Mucosa of descending colon (tissue), 3 donors: ENCODE data around the gene TNPO2. TPM values are rescaled to one million over a fixed set of nuclear protein-coding genes. Genes with fewer than 3 reads are reported as not detected.

ENCODE experiments used
- ATAC-seq: fragments of 200-7000 bp; cut with Tn5 transposase; one replicate; pipeline ENCODE4 v1.9.1; 2020; ENCODE audit warnings: mild to moderate bottlenecking, moderate library complexity
- DNase-seq, 3 donors: peaks; one replicate each; pipeline ENCODE4 v3.0.0-alpha.2; 2020
- H3K36me3 ChIP-seq: fragments of 200-600 bp; one replicate; pipeline ENCODE4 v1.8.0; 2021; ENCODE audit warnings: low read depth, mild to moderate bottlenecking
- H3K4me1 ChIP-seq: fragments of 200-600 bp; one replicate; pipeline ENCODE4 v1.8.0; 2021; ENCODE audit warnings: low read depth, mild to moderate bottlenecking
- H3K4me3 ChIP-seq: fragments of 200-600 bp; one replicate; pipeline ENCODE4 v1.8.0; 2021; ENCODE audit warnings: mild to moderate bottlenecking
- H3K9me3 ChIP-seq: fragments of 200-600 bp; one replicate; pipeline ENCODE4 v1.8.0; 2021; ENCODE audit warnings: mild to moderate bottlenecking
- intact Hi-C, 2 donors: fragments of 100-400 bp; cut with DNase I in 1 of 2; cut with micrococcal nuclease in 1 of 2; formaldehyde crosslinking; loops; one replicate each; pipeline versions ENCODE4 v1.11.0 to v1.11.1; 2022; cut with DNase I, micrococcal nuclease
- total RNA-seq, 3 donors: library from RNA; stranded (reverse); fragmentation: NEBNext Ultra II Directional in 2 of 3; extraction: Animal tissue kit (Norgen Biotek cat#: 25700) in 2 of 3; gene quantifications; one replicate each; pipeline versions ENCODE4 v1.2.1 to v1.2.4, GENCODE V29; 2021 to 2023
- TF ChIP-seq, protein P1 (sequence below): fragments of 200-600 bp; IDR thresholded peaks from one replicate; pipeline ENCODE4 v1.8.0; 2022; ENCODE audit warnings: antibody characterized with exemption, mild to moderate bottlenecking
- donor health status: DM: no; HTN: no; CAD: no; lungs with moderate emphysema.
- donor health status: DM: no; HTN: no; CAD: no.
- donor health status: DM: no; HTN: yes; CAD: no.

TNPO2 gene
- total RNA-seq, 3 donors from 2014 or later, result 48.9 to 73.3 (median 66.9) TPM

DNA sequence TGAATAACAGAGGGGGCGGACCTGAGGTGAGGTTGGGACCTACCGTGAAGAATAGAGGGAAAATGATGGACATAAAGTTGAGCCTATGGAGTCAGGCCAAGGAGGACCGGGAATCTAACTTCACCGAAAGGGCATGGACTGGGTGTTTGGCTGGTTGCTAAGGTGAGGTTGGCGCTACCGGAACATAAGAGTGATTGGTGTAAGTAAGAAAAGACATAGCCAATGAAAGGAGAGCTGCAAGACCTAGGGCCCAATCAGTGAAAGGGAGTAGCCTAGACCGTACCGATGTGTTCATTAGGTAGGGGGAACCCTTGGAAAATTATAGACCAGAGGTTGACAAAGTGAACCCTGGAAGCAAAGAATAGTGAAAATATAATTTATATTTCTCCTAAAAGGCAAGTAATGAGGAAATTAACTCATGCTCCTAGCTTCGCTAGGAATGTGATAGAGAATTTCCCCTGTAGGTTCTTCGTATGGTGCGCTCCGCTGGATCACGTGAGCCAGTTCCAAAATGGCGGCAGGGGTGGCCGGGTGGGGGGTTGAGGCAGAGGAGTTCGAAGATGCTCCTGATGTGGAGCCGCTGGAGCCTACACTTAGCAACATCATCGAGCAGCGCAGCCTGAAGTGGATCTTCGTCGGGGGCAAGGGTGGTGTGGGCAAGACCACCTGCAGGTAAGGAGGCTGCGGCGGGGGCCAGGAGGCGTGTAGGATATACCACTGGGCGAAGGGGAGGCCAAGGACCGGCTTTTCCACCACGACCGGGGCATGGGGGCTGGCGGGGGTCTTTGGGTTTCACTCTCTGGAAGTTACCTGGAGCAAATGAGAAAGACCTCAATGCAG is 13.5 kb upstream of the TNPO2 start, which contains the start of gene GET3:
Gene GET3 (plus strand): TSS at position 503 of the 840 bp plus-strand sequence. CDS start 9 bp downstream, at position 512.
- intact Hi-C loops, result no loop called here
- H3K36me3 ChIP-seq, result no peaks in the 10 kb centered on the region
- peak; percentile 82 for ATAC-seq
- TF ChIP-seq, protein P1, sequence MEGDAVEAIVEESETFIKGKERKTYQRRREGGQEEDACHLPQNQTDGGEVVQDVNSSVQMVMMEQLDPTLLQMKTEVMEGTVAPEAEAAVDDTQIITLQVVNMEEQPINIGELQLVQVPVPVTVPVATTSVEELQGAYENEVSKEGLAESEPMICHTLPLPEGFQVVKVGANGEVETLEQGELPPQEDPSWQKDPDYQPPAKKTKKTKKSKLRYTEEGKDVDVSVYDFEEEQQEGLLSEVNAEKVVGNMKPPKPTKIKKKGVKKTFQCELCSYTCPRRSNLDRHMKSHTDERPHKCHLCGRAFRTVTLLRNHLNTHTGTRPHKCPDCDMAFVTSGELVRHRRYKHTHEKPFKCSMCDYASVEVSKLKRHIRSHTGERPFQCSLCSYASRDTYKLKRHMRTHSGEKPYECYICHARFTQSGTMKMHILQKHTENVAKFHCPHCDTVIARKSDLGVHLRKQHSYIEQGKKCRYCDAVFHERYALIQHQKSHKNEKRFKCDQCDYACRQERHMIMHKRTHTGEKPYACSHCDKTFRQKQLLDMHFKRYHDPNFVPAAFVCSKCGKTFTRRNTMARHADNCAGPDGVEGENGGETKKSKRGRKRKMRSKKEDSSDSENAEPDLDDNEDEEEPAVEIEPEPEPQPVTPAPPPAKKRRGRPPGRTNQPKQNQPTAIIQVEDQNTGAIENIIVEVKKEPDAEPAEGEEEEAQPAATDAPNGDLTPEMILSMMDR, result peak; percentile 9
- H3K4me3 ChIP-seq, result peak within 1 kb of the TSS; percentile 43
- peaks cover 30% of the 10 kb centered on the region for H3K4me1 ChIP-seq
- DNase-seq, result peak; percentile 84 to 93 (median 87)
- H3K9me3 ChIP-seq, result no peaks in the 10 kb centered on the region

DNA sequence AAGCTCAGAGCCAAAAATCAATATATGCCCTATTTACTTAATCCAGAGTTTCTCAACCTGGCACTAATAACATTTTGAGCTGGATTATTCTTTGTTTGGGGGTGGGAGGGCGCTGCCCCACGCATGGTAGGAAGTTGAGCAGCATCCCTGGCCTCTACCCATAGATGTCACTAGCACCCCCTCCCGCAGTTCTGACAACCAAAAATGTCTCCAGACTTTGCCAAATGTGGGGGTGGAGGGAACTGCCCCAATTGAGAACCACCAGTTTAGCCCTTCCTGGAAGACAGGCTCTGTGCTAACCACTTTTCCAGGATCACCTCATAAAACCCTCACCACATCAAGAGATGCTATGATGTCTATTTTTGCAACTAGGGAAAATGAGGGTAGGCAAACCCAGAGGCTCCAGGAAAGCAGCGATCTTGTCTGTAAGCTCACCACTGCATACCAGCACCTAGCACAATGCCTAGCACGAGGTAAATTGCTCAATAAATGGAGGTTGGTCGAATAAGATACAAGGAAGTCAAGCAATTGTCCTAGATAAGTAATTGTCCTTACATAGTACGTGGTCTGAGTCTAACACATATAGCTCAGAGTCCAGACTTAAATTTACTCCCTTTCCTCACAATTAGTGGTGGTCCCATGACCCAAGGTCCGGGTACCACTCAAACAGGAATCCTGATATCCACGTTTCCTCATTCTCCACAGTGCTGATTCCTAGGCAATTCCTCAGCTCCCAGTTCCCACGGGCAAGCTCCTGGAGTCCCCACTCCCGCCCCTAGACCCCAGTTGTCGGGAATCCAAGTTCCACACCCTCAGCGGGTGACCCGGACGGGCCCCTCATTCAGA is 9.9 kb upstream of the TNPO2 start:
- Histone ChIP-seq H3K4me3 (peak overlapping the region; percentile 68), H3K36me3 (peaks cover 11% of the 10 kb centered on the region), H3K4me1 (peaks cover 33% of the 10 kb centered on the region), H3K9me3 (no peaks in the 10 kb centered on the region)
- ATAC-seq (no peak), DNase-seq (peak in 1 of 3 donors; percentile 22)
- intact Hi-C loops, result no loop called here
- TF ChIP-seq, protein P1, result no peak

DNA sequence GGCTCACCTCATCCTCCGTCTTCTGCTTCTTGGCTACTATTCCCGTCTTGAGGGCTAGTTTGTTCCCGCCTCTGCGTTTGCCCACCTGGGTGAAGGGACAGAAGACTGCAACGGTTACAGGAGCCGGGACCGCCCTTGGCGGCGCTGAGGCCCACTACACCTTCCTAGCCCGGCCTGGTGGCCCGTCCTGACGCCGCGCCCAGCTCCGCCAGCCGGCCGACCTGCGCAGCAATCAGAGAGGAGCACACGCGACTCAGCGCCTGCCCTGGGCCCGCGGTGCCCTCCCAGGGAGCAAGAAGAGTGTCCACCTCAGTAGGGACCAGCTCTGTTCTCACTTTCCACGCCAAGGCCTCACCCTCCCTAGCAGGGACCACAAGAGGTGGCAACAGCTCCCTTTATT is 7.6 kb upstream of the TNPO2 start:
- H3K9me3 ChIP-seq, result no peaks in the 10 kb centered on the region
- DNase-seq (no peak), ATAC-seq (no peak)
- intact Hi-C loops, result no loop called here
- peaks cover 21% of the 10 kb centered on the region for H3K4me1 ChIP-seq
- H3K4me3 ChIP-seq, result no peak overlapping the region
- TF ChIP-seq, protein P1, result no peak
- H3K36me3 ChIP-seq, result peaks cover 11% of the 10 kb centered on the region

DNA sequence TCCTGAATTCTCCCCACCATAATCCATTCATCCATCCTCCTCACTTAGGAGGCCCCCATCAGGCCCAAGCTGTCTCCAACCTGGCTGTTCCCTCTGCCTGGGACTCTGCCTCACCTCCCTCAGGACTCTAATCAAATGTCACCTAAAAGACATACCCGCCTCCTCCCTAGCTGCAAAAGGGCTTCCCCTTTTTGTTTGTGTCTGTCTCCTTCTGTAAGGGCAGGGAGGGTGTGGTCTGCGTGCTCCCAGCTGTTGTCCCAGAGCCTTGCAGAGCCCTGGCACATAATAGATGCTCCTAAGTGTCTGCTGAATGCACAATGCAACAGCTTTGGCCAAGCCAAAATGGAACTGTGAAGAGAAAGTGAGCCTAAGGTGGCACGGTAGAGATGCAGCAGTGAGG is 6.3 kb upstream of the TNPO2 start:
- intact Hi-C loops, result no loop called here
- no peaks in the 10 kb centered on the region for H3K9me3 ChIP-seq
- TF ChIP-seq, protein P1, result no peak

DNA sequence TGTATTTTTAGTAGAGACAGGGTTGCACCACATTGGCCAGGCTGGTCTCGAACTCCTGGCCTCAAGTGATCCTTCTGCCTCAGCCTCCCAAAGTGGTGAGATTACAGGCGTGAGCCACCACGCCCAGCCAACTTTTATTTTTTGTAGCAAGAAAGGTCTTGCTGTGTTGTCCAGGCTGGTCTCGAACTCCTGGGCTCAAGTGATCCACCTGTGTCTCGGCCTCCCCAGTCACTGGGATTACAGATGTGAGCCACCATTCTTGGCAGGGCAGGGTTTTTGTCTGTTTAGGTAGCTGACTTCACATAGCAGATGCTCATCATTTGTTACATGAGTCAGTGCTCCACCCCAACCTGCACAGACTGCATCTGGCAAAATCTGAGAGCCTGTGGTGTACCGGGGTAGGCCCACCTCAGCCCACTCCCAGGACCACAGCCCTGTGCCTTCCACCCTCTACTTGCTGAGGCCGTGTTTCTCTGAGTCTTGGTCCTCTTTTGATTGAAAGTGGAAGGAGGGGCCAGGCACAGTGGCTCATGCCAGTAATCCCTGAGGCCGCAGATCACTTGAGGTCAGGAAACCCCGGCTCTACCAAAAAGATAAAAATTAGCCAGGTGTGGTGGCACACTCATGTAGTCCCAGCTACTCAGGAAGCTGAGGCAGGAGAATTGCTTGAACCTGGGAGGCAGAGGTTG is 4.2 kb upstream of the TNPO2 start:
- Histone ChIP-seq H3K4me1 (peaks cover 18% of the 10 kb centered on the region), H3K9me3 (no peaks in the 10 kb centered on the region), H3K4me3 (no peak overlapping the region), H3K36me3 (peaks cover 11% of the 10 kb centered on the region)
- ATAC-seq, result no peak
- no peak for DNase-seq
- TF ChIP-seq, protein P1, result no peak
- intact Hi-C loops, result no loop called here

More for the DNA sequence above, 6.3 kb upstream of the TNPO2 start:
- Histone ChIP-seq H3K4me3 (no peak overlapping the region), H3K36me3 (peaks cover 11% of the 10 kb centered on the region), H3K4me1 (peaks cover 19% of the 10 kb centered on the region)
- ATAC-seq (no peak), DNase-seq (no peak)
